Fibroblast of villous mesenchyme (primary cell): ENCODE results near the gene USP26. TPM values are rescaled to one million over a fixed set of nuclear protein-coding genes. Genes with fewer than 3 reads are reported as not detected.

ENCODE experiments used
- DNase-seq: peaks from one replicate; pipeline ENCODE4 v3.0.0-alpha.2; 2010; ENCODE audit warnings: low read depth
- H3K4me3 ChIP-seq: 2 replicates; pipeline ENCODE4 v1.5.1; 2011; ENCODE audit warnings: low read depth, mild to moderate bottlenecking, low read length
- total RNA-seq: library from RNA; depleted of rRNA; stranded (reverse); fragments of >200 nt; gene quantifications from 2 replicates; pipeline ENCODE4 v1.2.3, GENCODE V29; 2012
- TF ChIP-seq, protein P1 (sequence below): IDR thresholded peaks from 2 replicates; pipeline ENCODE4 v1.5.1; 2012; ENCODE audit warnings: low read depth, mild to moderate bottlenecking, low read length; ENCODE audit not compliant: insufficient read depth

Gene USP26, protein sequence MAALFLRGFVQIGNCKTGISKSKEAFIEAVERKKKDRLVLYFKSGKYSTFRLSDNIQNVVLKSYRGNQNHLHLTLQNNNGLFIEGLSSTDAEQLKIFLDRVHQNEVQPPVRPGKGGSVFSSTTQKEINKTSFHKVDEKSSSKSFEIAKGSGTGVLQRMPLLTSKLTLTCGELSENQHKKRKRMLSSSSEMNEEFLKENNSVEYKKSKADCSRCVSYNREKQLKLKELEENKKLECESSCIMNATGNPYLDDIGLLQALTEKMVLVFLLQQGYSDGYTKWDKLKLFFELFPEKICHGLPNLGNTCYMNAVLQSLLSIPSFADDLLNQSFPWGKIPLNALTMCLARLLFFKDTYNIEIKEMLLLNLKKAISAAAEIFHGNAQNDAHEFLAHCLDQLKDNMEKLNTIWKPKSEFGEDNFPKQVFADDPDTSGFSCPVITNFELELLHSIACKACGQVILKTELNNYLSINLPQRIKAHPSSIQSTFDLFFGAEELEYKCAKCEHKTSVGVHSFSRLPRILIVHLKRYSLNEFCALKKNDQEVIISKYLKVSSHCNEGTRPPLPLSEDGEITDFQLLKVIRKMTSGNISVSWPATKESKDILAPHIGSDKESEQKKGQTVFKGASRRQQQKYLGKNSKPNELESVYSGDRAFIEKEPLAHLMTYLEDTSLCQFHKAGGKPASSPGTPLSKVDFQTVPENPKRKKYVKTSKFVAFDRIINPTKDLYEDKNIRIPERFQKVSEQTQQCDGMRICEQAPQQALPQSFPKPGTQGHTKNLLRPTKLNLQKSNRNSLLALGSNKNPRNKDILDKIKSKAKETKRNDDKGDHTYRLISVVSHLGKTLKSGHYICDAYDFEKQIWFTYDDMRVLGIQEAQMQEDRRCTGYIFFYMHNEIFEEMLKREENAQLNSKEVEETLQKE
- total RNA-seq = not detected in 2 replicates

DNA sequence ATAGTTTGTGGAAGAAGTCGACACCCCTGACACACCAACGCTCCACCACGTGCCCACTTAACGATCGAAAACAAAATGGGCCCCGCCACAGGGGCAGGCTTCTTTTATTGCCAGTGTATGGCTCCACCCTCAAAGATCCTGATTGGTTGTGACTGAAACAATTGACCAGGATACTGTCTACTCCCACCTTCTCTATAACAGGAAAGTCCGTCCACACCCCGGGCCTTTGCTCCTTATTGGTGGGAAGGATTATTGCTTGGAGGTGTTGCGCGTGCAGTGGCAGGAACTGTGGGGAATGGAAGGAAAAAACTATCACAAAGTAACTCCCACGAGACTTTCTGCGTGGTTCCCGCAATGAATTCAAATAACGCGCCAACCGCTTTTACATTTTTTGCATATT is at the start of gene USP26:
USP26 (minus strand) TSS at position 79 of the 400 bp plus-strand sequence. CDS start 68,889 bp downstream, outside the sequence.
- TF ChIP-seq, protein P1, sequence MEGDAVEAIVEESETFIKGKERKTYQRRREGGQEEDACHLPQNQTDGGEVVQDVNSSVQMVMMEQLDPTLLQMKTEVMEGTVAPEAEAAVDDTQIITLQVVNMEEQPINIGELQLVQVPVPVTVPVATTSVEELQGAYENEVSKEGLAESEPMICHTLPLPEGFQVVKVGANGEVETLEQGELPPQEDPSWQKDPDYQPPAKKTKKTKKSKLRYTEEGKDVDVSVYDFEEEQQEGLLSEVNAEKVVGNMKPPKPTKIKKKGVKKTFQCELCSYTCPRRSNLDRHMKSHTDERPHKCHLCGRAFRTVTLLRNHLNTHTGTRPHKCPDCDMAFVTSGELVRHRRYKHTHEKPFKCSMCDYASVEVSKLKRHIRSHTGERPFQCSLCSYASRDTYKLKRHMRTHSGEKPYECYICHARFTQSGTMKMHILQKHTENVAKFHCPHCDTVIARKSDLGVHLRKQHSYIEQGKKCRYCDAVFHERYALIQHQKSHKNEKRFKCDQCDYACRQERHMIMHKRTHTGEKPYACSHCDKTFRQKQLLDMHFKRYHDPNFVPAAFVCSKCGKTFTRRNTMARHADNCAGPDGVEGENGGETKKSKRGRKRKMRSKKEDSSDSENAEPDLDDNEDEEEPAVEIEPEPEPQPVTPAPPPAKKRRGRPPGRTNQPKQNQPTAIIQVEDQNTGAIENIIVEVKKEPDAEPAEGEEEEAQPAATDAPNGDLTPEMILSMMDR = no peak
- no peak within 1 kb of the TSS for H3K4me3 ChIP-seq
- DNase-seq = no peak

- TF ChIP-seq, protein P1 = no peak
- H3K4me3 ChIP-seq = no peak overlapping the region
Measured at GRCh38 chrX:133134282-133134681, 37.4 kb upstream of the USP26 start.

DNA sequence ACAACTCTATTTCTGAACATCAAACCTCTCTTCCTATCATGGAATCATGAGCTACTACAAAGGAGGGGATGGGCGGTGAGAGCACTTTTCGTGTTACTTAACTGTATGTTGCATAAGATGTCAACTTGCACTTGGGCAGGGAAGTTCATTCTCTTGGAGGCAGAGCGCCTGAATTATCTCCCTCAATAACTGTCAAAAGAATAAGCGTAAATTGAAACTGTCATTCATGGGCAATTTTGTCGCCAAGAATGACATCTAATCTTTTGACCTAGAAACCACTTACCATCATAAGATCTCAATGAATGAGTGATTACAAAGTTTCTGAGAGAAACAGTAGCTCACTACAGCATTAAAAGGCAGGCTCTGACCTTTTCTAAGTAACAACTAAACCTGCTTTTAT is 23.5 kb upstream of the USP26 start:
- TF ChIP-seq, protein P1 = no peak
- no peak for DNase-seq
- no peak overlapping the region for H3K4me3 ChIP-seq

More at GRCh38 chrX:133134282-133134681, 37.4 kb upstream of the USP26 start:
- no peak for DNase-seq

DNA sequence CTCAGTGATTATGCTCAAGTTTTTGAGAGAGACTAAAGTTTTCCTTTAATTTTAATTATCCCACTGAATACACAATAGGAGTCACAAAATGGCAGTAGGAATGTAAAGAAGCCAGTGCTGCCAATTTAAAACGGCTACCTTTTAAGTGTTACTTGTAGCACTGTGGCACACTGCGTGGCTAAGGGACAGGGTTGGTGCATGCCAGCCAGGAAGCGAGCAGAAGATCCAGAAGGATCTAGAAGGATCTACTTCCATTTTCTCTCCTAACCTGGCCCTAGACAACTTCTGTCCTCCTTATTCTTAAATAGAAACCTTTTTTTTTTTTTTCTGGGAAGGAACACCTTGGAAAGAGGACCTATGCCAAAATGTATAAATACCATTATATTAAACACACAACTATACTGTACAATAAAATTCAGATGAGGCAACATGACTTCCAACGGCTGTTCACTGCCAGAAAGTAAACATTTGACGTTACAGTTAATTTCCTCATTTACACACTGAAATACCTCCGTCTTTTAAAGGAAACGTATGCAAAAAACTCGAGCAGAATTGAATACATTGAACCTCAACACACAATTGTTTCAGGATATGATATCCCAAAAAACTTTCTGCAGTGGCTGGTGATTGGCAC is 2.7 kb downstream of the USP26 start:
- no peak overlapping the region for H3K4me3 ChIP-seq
- TF ChIP-seq, protein P1 = no peak
- no peak for DNase-seq

- TF ChIP-seq, protein P1 = no peak
- no peak overlapping the region for H3K4me3 ChIP-seq
- DNase-seq = no peak
Measured at GRCh38 chrX:133090236-133090809, 6.6 kb downstream of the USP26 start.

GRCh38 chrX:133089411-133089810 is 7.5 kb downstream of the USP26 start:
- no peak for DNase-seq

More at GRCh38 chrX:133089411-133089810, 7.5 kb downstream of the USP26 start:
- TF ChIP-seq, protein P1 = no peak
- no peak overlapping the region for H3K4me3 ChIP-seq
